HFF-Myc (cell line): ENCODE data around the gene ZNF385B.

Experiments used
- DNase-seq: peaks from one replicate; pipeline ENCODE4 v3.0.0-alpha.2; 2011; ENCODE audit warnings: low read depth; ENCODE audit errors: extremely low read depth
- H3K4me3 ChIP-seq: replicated peaks from 2 replicates; pipeline ENCODE4 v1.5.1; 2011; ENCODE audit warnings: low read depth, mild to moderate bottlenecking, control low read depth, low read length
- TF ChIP-seq, protein P1 (sequence below): IDR thresholded peaks from 2 replicates; pipeline ENCODE4 v1.5.1; 2012; ENCODE audit warnings: mild to moderate bottlenecking, low read depth, low read length, control low read depth; ENCODE audit errors: missing control alignments

ZNF385B gene

DNA sequence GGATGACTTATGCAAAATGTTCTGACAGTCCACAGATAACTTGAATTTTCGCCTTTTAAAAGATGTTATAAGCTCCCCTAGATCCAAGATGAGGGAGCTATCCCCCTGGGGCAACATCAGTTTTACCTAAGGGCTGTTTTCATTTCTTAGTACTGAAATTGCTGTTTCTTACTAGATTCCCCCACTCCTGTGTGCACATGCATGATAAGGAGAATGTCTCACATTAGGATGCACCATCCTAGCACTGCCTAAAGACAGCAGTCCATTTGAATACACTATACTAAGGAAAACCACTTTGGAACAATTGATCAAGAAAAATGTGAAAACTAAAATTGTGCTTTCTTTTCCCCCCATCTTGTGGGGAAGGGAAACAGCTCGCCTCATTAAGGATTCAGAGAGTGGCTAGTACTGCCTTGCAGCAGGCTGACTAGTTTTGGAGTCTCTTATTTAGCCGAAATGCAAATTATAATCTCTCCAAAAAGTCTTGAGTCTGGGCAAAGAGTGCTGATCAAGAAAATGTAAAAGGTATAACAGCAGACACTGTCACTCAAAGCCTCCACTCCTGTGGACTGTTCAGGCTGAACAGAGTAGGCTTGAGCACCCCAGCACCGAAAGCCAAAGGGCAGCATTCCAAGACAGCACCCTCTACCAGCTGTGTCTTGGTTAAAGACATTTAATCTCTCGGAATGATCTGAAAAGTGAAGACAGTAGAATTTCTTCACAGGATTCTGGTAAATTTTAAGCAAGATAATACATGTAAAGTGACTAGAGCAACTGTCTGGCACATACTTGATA, 65.0 kb downstream of the ZNF385B start:
- H3K4me3 ChIP-seq, result no peak overlapping the region
- DNase-seq, result no peak
- TF ChIP-seq, protein P1, sequence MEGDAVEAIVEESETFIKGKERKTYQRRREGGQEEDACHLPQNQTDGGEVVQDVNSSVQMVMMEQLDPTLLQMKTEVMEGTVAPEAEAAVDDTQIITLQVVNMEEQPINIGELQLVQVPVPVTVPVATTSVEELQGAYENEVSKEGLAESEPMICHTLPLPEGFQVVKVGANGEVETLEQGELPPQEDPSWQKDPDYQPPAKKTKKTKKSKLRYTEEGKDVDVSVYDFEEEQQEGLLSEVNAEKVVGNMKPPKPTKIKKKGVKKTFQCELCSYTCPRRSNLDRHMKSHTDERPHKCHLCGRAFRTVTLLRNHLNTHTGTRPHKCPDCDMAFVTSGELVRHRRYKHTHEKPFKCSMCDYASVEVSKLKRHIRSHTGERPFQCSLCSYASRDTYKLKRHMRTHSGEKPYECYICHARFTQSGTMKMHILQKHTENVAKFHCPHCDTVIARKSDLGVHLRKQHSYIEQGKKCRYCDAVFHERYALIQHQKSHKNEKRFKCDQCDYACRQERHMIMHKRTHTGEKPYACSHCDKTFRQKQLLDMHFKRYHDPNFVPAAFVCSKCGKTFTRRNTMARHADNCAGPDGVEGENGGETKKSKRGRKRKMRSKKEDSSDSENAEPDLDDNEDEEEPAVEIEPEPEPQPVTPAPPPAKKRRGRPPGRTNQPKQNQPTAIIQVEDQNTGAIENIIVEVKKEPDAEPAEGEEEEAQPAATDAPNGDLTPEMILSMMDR, result no peak

DNA sequence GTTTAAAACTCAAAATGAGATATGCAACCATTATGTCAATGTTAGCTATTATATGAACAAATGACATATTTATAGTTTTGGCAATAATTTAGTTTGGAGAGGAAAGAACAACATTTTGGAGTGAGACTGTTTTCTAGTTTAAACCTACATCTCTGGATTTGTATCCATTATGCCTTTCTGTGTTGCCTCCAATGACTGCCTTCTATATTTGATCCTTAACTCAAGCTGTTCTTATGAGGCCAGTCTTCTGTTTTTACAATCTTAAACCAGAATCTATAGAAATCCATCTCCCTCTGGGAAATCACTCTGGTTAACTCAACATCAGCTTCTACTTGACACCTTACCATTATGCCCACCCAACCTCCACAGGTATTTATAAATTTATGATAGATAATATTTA, 67.5 kb downstream of the ZNF385B start:
- TF ChIP-seq, protein P1, result no peak
- DNase-seq, result no peak

DNA sequence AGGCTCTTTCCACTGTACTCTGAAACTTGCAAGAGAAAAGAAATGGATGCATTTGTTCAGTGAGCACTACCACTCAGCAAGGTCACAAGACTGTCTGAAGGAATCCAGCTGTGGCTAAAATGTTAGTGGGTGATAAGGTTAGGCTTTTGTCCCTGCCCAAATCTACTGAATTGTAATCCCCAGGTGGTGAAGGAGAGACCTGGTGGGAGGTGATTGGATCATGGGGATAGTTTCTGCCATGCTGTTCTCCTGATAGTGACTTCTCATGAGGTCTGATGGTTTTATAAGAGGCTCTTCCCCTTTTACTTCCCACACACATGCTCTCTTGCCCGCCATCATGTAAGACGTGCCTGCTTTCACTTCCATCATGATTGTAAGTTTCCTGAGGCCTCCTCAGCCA, 68.2 kb downstream of the ZNF385B start:
- TF ChIP-seq, protein P1, result no peak

More for the DNA sequence above, 67.5 kb downstream of the ZNF385B start:
- no peak overlapping the region for H3K4me3 ChIP-seq

DNA sequence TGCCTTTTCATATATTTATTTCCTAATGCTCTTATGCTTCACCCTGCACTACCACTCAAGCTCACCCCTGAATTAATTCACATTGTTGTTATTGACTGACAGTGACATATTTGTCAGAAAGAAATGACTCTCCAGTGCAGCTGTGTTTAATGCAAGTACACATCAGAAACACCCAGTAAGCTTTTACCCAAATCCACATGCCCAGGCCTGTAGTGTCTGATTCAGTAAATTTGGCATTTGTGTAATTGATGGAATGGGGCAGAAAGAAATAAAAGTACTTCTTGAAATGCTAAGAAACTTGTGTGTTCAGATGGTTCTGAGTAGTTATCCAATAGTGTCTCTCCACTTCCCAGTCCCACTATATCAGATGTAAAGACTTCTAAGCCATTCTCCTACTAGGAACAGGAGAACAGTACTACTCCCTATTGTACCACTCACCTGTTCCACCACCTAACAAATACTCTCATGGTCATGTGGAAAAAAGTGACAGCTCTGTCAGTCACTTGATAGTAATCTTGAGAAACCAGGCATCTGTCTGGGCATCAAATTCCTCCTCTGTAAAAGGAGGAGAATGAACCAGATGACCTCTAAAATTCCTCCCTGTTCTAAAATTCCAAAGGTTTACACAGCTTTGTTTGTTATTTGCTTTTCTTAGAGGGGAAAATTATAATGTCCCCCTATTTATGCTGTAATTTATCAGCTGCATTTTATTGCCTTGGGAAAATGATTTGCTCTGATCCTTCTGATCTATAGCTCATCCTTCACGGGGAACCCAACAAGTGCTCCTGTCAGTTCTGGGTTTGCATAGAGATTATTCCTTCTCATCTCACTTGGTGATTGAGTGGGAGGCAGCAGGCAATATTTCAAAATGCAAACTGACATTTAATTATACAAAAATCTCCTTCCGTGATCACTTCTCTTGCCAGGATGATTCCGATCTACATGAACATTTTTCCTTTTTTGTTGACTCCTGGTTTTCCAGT, 70.9 kb downstream of the ZNF385B start:
- DNase-seq, result no peak
- TF ChIP-seq, protein P1, result no peak
- H3K4me3 ChIP-seq, result no peak overlapping the region

More for the DNA sequence above, 68.2 kb downstream of the ZNF385B start:
- no peak for DNase-seq
- no peak overlapping the region for H3K4me3 ChIP-seq

DNA sequence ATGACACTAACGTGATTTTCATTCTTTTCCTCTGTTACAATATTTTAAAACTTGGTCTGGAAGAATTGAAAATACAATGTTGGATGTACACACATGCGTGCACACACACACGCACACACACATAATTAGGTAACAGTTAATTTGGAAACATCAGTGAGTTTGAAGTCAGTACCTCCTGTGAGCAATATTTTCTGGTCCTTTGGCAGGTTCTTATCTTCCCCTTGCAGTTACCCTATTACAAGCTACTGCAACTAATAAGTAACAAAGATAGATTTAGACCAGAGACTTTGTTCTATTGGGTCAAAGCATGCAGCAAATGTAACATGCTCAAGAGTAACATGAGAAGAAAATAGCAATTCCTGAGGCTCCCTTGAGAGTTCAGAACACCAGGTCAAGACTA, 73.3 kb downstream of the ZNF385B start:
- TF ChIP-seq, protein P1, result no peak
- DNase-seq, result no peak
- H3K4me3 ChIP-seq, result no peak overlapping the region

DNA sequence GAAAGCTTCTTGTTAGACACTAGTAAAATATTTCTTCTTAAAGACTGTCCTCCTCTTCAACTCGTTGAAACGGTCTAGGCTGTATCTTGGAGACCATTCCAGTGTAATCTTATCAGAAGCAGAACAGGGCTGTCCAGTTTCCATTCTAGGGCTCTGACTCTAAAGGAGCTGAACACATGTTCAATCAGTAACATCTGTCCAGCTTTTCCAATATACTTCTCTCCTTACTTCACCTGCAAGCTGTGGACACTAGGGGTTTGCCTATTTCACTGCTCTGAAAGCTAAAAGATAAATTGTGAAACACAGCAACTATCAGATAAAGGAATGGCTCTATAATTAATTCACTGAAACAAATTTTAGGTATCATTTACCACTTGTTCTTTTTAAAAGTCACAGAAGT, 73.8 kb downstream of the ZNF385B start:
- DNase-seq, result no peak
- H3K4me3 ChIP-seq, result no peak overlapping the region
- TF ChIP-seq, protein P1, result no peak
